PFSK-1 (cell line): ENCODE measurements around the gene AP1G2.

Experiments used
- FOXP2 ChIP-seq: optimal IDR thresholded peaks from 2 replicates; pipeline ENCODE3; 2011; ENCODE audit warnings: borderline replicate concordance, control low read depth, inconsistent platforms; ENCODE audit not compliant: insufficient read depth; ENCODE audit errors: extremely low read length, extremely low read depth
- POLR2AphosphoS5 ChIP-seq: IDR thresholded peaks from 2 replicates; pipeline ENCODE4 v1.6.1; 2012; ENCODE audit warnings: low read depth, mild to moderate bottlenecking, control low read depth, low read length, moderate library complexity
- SIN3A ChIP-seq: IDR thresholded peaks from 2 replicates; pipeline ENCODE4 v1.6.1; 2012; ENCODE audit warnings: mild to moderate bottlenecking, low read length, moderate library complexity, borderline replicate concordance; ENCODE audit not compliant: insufficient read depth
- TAF1 ChIP-seq: IDR thresholded peaks from 2 replicates; pipeline ENCODE4 v1.6.1; 2012; ENCODE audit warnings: low read length, control low read depth, borderline replicate concordance; ENCODE audit not compliant: insufficient read depth
- TF ChIP-seq, protein P1 (sequence below), 2 experiments: IDR thresholded peaks; 2 replicates each; pipeline versions ENCODE4 v1.6.1 to v1.8.0; 2011 to 2012; ENCODE audit warnings: low read depth in 2 of 2, low read length in 2 of 2, control low read depth in 1 of 2, inconsistent platforms in 1 of 2, mild to moderate bottlenecking in 1 of 2, moderate library complexity in 1 of 2; ENCODE audit not compliant: insufficient read depth in 1 of 2

AP1G2 gene

DNA sequence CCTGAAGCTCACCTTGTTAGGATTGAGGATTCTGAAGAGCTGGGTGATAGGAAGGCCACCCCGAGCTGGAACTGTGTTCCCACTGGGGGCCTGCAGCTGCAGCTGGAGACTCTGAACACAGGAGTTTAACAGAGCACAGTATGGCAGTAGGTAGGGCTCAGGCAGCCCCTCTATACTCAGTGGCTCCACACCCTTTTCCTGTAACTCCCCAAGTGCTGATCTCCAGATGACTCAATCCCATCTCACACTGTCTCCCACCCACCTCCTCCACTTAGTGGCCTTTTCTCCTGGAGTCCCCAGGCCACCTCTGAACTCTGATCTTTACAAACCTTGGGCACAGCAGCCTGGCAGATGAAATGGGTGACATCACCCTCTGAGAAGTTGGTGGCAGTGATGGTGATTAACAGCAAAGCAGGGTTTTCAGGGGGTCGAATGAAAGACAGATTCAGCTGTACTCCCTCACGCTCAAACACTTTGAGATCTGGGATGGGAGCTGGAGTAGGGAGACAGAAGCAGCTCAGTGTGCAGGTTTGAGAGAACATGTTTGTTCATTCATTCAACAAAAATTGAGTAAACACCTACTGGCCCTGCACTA is 7.6 kb downstream of the AP1G2 start:
- TF ChIP-seq, protein P1, sequence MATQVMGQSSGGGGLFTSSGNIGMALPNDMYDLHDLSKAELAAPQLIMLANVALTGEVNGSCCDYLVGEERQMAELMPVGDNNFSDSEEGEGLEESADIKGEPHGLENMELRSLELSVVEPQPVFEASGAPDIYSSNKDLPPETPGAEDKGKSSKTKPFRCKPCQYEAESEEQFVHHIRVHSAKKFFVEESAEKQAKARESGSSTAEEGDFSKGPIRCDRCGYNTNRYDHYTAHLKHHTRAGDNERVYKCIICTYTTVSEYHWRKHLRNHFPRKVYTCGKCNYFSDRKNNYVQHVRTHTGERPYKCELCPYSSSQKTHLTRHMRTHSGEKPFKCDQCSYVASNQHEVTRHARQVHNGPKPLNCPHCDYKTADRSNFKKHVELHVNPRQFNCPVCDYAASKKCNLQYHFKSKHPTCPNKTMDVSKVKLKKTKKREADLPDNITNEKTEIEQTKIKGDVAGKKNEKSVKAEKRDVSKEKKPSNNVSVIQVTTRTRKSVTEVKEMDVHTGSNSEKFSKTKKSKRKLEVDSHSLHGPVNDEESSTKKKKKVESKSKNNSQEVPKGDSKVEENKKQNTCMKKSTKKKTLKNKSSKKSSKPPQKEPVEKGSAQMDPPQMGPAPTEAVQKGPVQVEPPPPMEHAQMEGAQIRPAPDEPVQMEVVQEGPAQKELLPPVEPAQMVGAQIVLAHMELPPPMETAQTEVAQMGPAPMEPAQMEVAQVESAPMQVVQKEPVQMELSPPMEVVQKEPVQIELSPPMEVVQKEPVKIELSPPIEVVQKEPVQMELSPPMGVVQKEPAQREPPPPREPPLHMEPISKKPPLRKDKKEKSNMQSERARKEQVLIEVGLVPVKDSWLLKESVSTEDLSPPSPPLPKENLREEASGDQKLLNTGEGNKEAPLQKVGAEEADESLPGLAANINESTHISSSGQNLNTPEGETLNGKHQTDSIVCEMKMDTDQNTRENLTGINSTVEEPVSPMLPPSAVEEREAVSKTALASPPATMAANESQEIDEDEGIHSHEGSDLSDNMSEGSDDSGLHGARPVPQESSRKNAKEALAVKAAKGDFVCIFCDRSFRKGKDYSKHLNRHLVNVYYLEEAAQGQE (IDR thresholded peaks at IDR 0.05; ENCODE audit: insufficient read depth in 1 of 2, low read depth in 2 of 2, low read length in 2 of 2), result no peak
- TF ChIP-seq TAF1, result no peak
- TF ChIP-seq POLR2AphosphoS5, result no peak
- TF ChIP-seq FOXP2, result no peak
- no peak for TF ChIP-seq SIN3A

DNA sequence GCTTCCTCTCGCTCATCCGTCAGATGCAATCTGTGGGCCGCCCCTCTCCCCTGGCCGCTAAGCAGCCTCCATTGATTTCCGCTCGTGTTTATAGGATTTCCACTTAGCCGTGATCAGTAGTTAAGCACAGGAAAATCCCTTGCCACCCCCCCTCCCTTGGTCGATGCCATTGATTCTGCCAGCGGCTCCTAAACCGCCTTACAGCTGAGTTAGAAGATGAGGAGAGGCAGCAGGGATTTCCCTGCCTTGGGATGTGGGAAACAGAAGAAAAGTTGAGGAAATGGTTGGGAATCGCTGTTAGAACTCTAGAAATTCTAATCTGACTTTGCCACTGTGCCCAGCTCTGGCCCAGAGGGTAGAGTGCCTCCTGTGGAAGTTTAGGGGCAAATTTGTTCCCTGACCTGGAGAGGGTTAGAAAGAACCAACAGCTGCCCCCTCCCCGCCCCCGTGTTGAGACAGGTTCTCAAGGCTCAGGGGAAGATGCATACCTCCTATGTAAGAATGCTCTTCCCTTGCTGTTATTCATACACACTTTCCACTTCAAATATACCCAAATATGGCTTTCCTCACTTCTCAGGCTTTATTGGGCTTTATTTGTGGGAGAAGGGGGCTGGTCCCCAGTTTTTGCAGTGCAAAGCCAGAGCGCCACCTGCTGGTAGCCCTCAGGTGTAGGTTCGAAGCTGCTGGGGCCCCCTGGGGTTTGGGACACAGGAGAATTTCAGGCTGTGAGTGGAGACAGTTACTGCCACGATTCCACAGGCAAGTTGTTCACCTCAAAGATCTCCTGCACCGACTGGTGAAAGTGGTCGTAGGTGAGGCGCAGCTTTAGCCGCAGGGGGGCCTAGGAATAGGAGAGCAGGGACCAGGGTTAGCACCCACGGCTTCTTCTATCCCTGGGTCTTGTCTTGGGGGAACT is 8.3 kb downstream of the AP1G2 start:
- TF ChIP-seq, protein P1 (IDR thresholded peaks at IDR 0.05; ENCODE audit: insufficient read depth in 1 of 2, low read depth in 2 of 2, low read length in 2 of 2), result no peak
- no peak for TF ChIP-seq SIN3A

DNA sequence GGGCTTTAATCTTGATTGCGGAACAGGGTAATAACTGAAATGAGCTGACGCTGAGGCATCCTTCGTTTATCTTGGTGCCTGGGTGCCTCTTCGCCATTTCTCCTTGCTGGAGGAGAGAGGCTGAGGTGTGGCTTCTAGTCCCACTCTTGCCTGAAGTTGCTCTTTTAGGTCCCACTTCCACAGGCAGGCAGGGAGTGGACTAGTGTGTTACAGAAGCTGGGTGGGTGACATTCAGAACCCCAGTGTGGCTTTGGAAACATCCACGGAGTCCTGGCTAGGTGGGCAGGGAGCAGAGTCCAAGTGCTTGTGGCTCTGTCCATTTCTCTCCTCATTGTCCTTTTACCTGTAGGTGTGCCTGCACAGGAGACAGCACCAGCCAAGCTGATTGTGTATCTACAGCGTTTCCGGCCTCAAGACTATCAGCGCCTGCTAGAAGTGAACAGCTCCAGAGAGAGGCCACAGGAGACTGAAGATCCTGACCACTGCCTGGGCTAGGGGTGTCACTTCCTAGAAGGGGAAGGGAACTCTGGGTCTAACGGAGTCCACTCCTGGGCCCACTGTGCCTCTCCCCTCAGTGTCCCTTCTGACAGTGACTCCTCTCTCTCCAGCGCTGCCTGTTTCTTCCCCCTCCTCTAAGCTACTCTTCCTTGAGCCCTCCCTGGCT is 9.1 kb downstream of the AP1G2 start:
- TF ChIP-seq POLR2AphosphoS5, result no peak
- TF ChIP-seq, protein P1 (IDR thresholded peaks at IDR 0.05; ENCODE audit: insufficient read depth in 1 of 2, low read depth in 2 of 2, low read length in 2 of 2), result no peak
- no peak for TF ChIP-seq FOXP2
- TF ChIP-seq SIN3A, result no peak
- no peak for TF ChIP-seq TAF1

DNA sequence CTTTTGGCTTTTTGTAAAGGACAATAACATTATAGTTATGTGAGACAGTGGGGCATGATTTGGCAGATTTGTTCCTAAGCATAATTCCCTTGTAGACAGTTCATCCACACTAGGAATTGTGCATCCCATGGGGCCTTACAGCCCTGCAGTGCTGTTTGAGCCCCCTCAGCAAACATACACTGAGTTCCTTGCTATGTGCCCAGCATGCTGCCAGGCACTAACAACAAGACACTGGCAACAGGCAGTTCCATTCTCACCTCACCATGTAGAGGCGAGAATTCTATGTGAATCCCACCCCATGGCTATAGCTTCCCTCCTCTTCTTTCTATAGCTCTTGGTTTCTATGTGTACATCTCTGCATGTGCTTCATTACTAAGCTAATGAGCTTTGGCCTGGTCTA is 9.6 kb downstream of the AP1G2 start:
- TF ChIP-seq, protein P1 (IDR thresholded peaks at IDR 0.05; ENCODE audit: insufficient read depth in 1 of 2, low read depth in 2 of 2, low read length in 2 of 2), result no peak
- no peak for TF ChIP-seq SIN3A
